ENCODE results near the gene TMTC2.

TMTC2 gene

DNA sequence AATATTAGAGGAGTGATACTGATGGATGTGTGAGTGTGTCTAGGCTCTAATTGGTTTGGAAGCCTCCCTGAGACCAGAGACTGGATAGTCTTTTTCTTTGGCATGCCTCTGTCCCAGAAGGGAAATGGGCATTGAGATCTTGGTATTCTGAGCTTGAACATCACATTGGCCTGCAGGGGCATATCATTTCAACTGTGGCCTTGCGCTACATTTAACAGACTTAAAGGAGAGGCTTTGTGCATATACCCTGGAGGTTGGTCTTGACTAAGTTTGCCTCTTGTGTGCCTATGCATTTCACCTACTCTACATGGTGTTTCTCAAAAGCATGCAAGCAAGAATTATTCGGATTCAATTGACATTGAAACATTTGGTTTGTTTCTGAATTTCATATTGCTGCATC is 185.4 kb downstream of the TMTC2 start:
- H3K27ac ChIP-seq (ENCODE audit: low read depth, low read length): peak overlapping the region; percentile 87
- no peak for TF ChIP-seq EZH2phosphoT487 (conservative IDR thresholded peaks at IDR 0.05; ENCODE audit: low read length)
- TF ChIP-seq, protein P1, sequence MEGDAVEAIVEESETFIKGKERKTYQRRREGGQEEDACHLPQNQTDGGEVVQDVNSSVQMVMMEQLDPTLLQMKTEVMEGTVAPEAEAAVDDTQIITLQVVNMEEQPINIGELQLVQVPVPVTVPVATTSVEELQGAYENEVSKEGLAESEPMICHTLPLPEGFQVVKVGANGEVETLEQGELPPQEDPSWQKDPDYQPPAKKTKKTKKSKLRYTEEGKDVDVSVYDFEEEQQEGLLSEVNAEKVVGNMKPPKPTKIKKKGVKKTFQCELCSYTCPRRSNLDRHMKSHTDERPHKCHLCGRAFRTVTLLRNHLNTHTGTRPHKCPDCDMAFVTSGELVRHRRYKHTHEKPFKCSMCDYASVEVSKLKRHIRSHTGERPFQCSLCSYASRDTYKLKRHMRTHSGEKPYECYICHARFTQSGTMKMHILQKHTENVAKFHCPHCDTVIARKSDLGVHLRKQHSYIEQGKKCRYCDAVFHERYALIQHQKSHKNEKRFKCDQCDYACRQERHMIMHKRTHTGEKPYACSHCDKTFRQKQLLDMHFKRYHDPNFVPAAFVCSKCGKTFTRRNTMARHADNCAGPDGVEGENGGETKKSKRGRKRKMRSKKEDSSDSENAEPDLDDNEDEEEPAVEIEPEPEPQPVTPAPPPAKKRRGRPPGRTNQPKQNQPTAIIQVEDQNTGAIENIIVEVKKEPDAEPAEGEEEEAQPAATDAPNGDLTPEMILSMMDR (IDR thresholded peaks at IDR 0.05; ENCODE audit: insufficient read depth, low read length, poor library complexity, severe bottlenecking): no peak
- H3K4me3 ChIP-seq (ENCODE audit: insufficient read depth, low read length, poor library complexity, severe bottlenecking): peak overlapping the region; percentile 9
- no peaks in the 10 kb centered on the region for H3K36me3 ChIP-seq (ENCODE audit: low read length)
- no peaks in the 10 kb centered on the region for H4K20me1 ChIP-seq (ENCODE audit: low read depth, low read length)
- H3F3A ChIP-seq (ENCODE audit: insufficient read depth): peaks cover 18% of the 10 kb centered on the region
- H3K9ac ChIP-seq (ENCODE audit: low read length): no peak overlapping the region
- no peaks in the 10 kb centered on the region for H3K27me3 ChIP-seq (ENCODE audit: low read length)
- H3K9me3 ChIP-seq (ENCODE audit: insufficient read depth, low read length): no peaks in the 10 kb centered on the region
- H3K79me2 ChIP-seq (ENCODE audit: insufficient read depth, low read length): no peaks in the 10 kb centered on the region
- peak overlapping the region; percentile 61 for H3K4me2 ChIP-seq (ENCODE audit: low read depth, low read length, poor library complexity, severe bottlenecking)
- H2AFZ ChIP-seq (ENCODE audit: low read depth, low read length, severe bottlenecking): peak overlapping the region; percentile 18
- no peaks in the 10 kb centered on the region for H3K9me2 ChIP-seq (replicated peaks; ENCODE audit: insufficient read depth, low read length)

DNA sequence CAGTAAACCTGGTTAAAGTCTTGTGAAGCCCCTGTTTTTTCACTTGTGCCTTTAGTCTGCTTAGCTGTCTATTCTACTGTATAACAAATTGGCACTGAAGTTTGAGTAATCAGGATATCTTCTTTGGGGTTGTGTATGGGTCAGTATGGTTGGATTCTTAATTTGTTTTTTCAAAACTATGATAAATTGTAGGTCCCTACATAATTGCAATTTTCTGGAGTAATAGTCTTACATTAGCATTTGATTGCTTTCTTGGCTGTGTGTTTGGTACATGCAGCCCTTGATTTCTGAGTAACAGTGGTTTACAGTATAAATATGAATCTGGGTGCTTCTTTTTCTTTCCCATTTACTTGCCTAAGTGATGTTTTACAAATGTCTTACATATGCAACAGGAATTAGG is 186.6 kb downstream of the TMTC2 start:
- TF ChIP-seq EZH2phosphoT487 (conservative IDR thresholded peaks at IDR 0.05; ENCODE audit: low read length): no peak
- TF ChIP-seq, protein P1 (IDR thresholded peaks at IDR 0.05; ENCODE audit: insufficient read depth, low read length, poor library complexity, severe bottlenecking): no peak
- Histone ChIP-seq H2AFZ (ENCODE audit: low read depth, low read length, severe bottlenecking) (no peak overlapping the region), H3K27me3 (ENCODE audit: low read length) (no peaks in the 10 kb centered on the region), H4K20me1 (ENCODE audit: low read depth, low read length) (no peaks in the 10 kb centered on the region), H3K9me2 (replicated peaks; ENCODE audit: insufficient read depth, low read length) (no peaks in the 10 kb centered on the region), H3F3A (ENCODE audit: insufficient read depth) (peaks cover 18% of the 10 kb centered on the region), H3K4me3 (ENCODE audit: insufficient read depth, low read length, poor library complexity, severe bottlenecking) (no peak overlapping the region), H3K4me2 (ENCODE audit: low read depth, low read length, poor library complexity, severe bottlenecking) (no peak overlapping the region), H3K36me3 (ENCODE audit: low read length) (no peaks in the 10 kb centered on the region), H3K79me2 (ENCODE audit: insufficient read depth, low read length) (no peaks in the 10 kb centered on the region), H3K27ac (ENCODE audit: low read depth, low read length) (no peak overlapping the region), H3K9me3 (ENCODE audit: insufficient read depth, low read length) (no peaks in the 10 kb centered on the region), H3K9ac (ENCODE audit: low read length) (no peak overlapping the region)

DNA sequence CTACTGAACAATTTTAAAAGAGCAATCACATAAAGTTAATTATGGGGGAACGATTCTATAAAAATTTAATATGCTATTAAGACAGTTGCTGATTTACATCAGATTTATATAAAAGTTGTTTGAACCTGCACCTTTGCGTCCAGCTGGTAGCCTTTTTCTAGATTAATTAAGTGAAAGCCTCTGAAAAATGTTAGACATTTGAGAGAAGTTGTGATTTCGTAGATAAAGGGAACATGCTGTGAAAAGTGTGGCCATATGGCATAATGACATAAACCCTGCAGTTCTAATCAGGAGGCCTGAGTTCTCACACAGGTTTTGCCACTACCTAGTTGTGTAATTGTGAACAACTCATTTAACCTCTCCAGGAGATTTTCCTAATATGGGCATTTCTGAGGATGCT is 187.2 kb downstream of the TMTC2 start:
- peaks cover 18% of the 10 kb centered on the region for H3F3A ChIP-seq (ENCODE audit: insufficient read depth)
- no peaks in the 10 kb centered on the region for H3K27me3 ChIP-seq (ENCODE audit: low read length)
- H3K79me2 ChIP-seq (ENCODE audit: insufficient read depth, low read length): no peaks in the 10 kb centered on the region
- TF ChIP-seq EZH2phosphoT487 (conservative IDR thresholded peaks at IDR 0.05; ENCODE audit: low read length): no peak
- TF ChIP-seq, protein P1 (IDR thresholded peaks at IDR 0.05; ENCODE audit: insufficient read depth, low read length, poor library complexity, severe bottlenecking): no peak
- no peak overlapping the region for H3K9ac ChIP-seq (ENCODE audit: low read length)
- H2AFZ ChIP-seq (ENCODE audit: low read depth, low read length, severe bottlenecking): no peak overlapping the region
- H3K9me3 ChIP-seq (ENCODE audit: insufficient read depth, low read length): no peaks in the 10 kb centered on the region
- H3K36me3 ChIP-seq (ENCODE audit: low read length): no peaks in the 10 kb centered on the region
- H3K27ac ChIP-seq (ENCODE audit: low read depth, low read length): no peak overlapping the region
- no peaks in the 10 kb centered on the region for H3K9me2 ChIP-seq (replicated peaks; ENCODE audit: insufficient read depth, low read length)
- H3K4me3 ChIP-seq (ENCODE audit: insufficient read depth, low read length, poor library complexity, severe bottlenecking): no peak overlapping the region
- H4K20me1 ChIP-seq (ENCODE audit: low read depth, low read length): no peaks in the 10 kb centered on the region
- H3K4me2 ChIP-seq (ENCODE audit: low read depth, low read length, poor library complexity, severe bottlenecking): no peak overlapping the region

All from SU-DHL-6 (cell line).